ENCODE data around the gene PLA2G7. TPM values are rescaled to one million over a fixed set of nuclear protein-coding genes. Genes with fewer than 3 reads are reported as not detected.
"Not testable (repeated sequence)": the region's sequence is repeated elsewhere in the genome, so short reads cannot be mapped to it uniquely, and the experiment has no call there.

The PLA2G7 gene
- total RNA-seq, 6 donors from 2014 or later = 2.6 to 9.5 (median 5.9) TPM

GRCh38 chr6:46777476-46778346, 42.5 kb upstream of the PLA2G7 start:
- 82 to 87% methylated on average over 11 to 12 of the region's 12 CpGs for WGBS, 2 donors
- no peak for ATAC-seq (ENCODE audit: low FRiP score in 2 of 2)
- no peaks in the 10 kb centered on the region for H3K9me3 ChIP-seq
- no peaks in the 10 kb centered on the region for H3K27me3 ChIP-seq
- H3K4me1 ChIP-seq = peaks cover 0 to 11% (median 9%) of the 10 kb centered on the region in 4 donors
- DNase-seq = no peak
- no peaks in the 10 kb centered on the region for H3K36me3 ChIP-seq
- H3K27ac ChIP-seq = no peak overlapping the region
- no peak overlapping the region for H3K4me3 ChIP-seq
- TF ChIP-seq POLR2A (IDR thresholded peaks at IDR 0.05) (no peak), POLR2AphosphoS5 (IDR thresholded peaks at IDR 0.05) (no peak), EP300 (IDR thresholded peaks at IDR 0.05) (no peak)
- TF ChIP-seq, protein P1, sequence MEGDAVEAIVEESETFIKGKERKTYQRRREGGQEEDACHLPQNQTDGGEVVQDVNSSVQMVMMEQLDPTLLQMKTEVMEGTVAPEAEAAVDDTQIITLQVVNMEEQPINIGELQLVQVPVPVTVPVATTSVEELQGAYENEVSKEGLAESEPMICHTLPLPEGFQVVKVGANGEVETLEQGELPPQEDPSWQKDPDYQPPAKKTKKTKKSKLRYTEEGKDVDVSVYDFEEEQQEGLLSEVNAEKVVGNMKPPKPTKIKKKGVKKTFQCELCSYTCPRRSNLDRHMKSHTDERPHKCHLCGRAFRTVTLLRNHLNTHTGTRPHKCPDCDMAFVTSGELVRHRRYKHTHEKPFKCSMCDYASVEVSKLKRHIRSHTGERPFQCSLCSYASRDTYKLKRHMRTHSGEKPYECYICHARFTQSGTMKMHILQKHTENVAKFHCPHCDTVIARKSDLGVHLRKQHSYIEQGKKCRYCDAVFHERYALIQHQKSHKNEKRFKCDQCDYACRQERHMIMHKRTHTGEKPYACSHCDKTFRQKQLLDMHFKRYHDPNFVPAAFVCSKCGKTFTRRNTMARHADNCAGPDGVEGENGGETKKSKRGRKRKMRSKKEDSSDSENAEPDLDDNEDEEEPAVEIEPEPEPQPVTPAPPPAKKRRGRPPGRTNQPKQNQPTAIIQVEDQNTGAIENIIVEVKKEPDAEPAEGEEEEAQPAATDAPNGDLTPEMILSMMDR (IDR thresholded peaks at IDR 0.05) = no peak

DNA sequence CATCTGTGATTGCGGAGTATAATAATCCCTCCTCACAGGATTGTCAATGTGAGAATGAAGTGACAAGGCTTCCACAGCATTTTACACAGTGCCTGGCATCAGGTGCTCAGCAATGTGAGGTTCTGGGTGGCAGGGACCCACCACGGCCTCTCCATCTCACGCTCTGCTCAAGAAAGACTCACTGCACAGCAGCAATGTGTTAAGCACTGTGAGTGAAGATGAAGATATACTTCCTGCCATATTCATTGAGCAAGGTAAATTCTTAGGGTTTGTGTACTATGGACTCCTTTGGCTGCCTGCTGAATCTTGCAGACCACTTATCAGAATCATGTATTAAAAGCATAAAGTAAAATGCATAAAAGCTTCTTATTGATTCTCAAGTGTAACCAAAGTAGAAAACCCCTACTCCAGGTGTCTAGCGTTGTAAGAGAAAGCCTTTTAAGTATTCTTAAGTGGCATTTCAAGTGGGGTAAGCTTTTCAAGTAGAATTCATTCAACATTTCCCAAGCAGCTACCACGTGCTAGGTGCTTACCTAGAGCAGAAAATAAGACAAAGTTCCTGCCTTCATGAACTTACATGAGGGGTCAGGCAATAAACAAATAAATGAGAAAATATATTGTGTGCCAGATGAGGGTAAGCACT, 41.0 kb upstream of the PLA2G7 start:
- peak in 1 of 4 donors; percentile 35 for TF ChIP-seq EP300 (IDR thresholded peaks at IDR 0.05)
- no peak for TF ChIP-seq POLR2AphosphoS5 (IDR thresholded peaks at IDR 0.05)
- DNase-seq (no peak), ATAC-seq (ENCODE audit: low FRiP score in 2 of 2) (peak in 1 of 2 donors; percentile 47)
- WGBS, 2 donors = 65 to 81% methylated on average over 5 of the region's 5 CpGs
- Histone ChIP-seq H3K4me3 (no peak overlapping the region), H3K4me1 (peaks cover 0 to 11% (median 10%) of the 10 kb centered on the region in 4 donors), H3K27me3 (no peaks in the 10 kb centered on the region), H3K36me3 (no peaks in the 10 kb centered on the region), H3K9me3 (no peaks in the 10 kb centered on the region), H3K27ac (no peak overlapping the region)

DNA sequence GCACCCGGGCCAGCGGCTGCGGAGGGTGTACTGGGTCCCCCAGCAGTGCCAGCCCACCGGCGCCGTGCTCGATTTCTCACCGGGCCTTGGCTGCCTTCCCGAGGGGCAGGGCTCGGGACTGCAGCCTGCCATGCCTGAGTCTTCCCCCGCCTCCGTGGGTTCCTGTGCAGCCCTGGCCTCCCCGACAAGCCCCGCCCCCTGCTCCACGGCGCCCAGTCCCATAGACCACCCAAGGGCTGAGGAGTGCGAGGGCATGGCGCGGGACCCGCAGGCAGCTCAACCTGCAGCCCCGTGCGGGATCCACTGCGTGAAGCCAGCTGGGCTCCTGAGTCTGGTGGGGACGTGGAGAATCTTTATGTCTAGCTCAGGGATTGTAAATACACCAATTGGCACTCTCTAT, 39.6 kb upstream of the PLA2G7 start:
- not testable (repeated sequence) for ATAC-seq (ENCODE audit: low FRiP score in 2 of 2); H3K4me3 ChIP-seq; H3K27me3 ChIP-seq; H3K9me3 ChIP-seq; H3K36me3 ChIP-seq
- H3K4me1 ChIP-seq = peaks cover 0 to 11% (median 10%) of the 10 kb centered on the region in 4 donors
- WGBS, 2 donors = 94 to 98% methylated on average over 9 to 24 of the region's 24 CpGs
- peak overlapping the region in 1 of 4 donors; percentile 82 for H3K27ac ChIP-seq
- peak in 1 of 2 donors; percentile 78 for DNase-seq

GRCh38 chr6:46773201-46773855, 38.2 kb upstream of the PLA2G7 start:
- Histone ChIP-seq H3K4me1 (peaks cover 0 to 11% (median 10%) of the 10 kb centered on the region in 4 donors), H3K4me3 (no peak overlapping the region), H3K9me3 (no peaks in the 10 kb centered on the region), H3K27ac (peak overlapping the region; percentile 18 to 82 (median 42)), H3K36me3 (no peaks in the 10 kb centered on the region), H3K27me3 (no peaks in the 10 kb centered on the region)
- 33 to 38% methylated on average over 1 of the region's 1 CpG for WGBS, 2 donors
- TF ChIP-seq POLR2A (IDR thresholded peaks at IDR 0.05) = peak in 1 of 4 donors; percentile 4
- TF ChIP-seq EP300 (IDR thresholded peaks at IDR 0.05) = no peak
- DNase-seq (no peak), ATAC-seq (ENCODE audit: low FRiP score in 2 of 2) (no peak)

DNA sequence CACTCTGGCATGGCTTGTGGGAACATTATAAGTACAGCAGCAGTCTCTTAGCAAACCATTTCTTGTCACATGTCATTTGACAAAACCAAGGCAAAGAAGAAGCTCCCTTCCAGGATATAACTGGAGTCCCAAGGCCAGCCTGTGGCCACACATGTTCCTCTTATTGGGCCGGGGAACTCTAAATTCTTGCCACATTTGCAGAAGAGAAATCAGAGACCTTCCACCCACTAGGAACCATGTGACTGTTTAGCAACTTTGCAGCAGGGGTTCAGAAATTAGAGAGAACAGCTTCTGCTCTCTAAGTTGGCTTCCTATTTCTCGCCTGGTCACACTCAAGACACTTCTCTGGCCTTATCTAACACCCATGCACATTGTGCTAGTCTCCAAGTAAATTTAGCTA, 37.6 kb upstream of the PLA2G7 start:
- Histone ChIP-seq H3K4me1 (peaks cover 0 to 11% (median 10%) of the 10 kb centered on the region in 4 donors), H3K27ac (peak overlapping the region; percentile 36 to 82 (median 66)), H3K27me3 (no peaks in the 10 kb centered on the region), H3K36me3 (no peaks in the 10 kb centered on the region), H3K9me3 (no peaks in the 10 kb centered on the region), H3K4me3 (no peak overlapping the region)
- peak; percentile 75 to 89 for ATAC-seq (ENCODE audit: low FRiP score in 2 of 2)
- TF ChIP-seq EP300 (IDR thresholded peaks at IDR 0.05) (peak in 1 of 4 donors; percentile 74), POLR2AphosphoS5 (IDR thresholded peaks at IDR 0.05) (peak in 1 of 2 donors; percentile 18), POLR2A (IDR thresholded peaks at IDR 0.05) (peak in 1 of 4 donors; percentile 51)
- TF ChIP-seq, protein P1 (IDR thresholded peaks at IDR 0.05) = no peak
- 52 to 71% methylated on average over 2 of the region's 2 CpGs for WGBS, 2 donors
- peak in 1 of 2 donors; percentile 75 for DNase-seq

- WGBS, 2 donors = 87 to 93% methylated on average over 1 of the region's 1 CpG
- DNase-seq (no peak), ATAC-seq (ENCODE audit: low FRiP score in 2 of 2) (peak in 1 of 2 donors; percentile 19)
- TF ChIP-seq, protein P1 (IDR thresholded peaks at IDR 0.05) = no peak
- TF ChIP-seq EP300 (IDR thresholded peaks at IDR 0.05) = no peak
- TF ChIP-seq POLR2A (IDR thresholded peaks at IDR 0.05) = no peak
- TF ChIP-seq POLR2AphosphoS5 (IDR thresholded peaks at IDR 0.05) = no peak
- peaks cover 0 to 11% (median 10%) of the 10 kb centered on the region in 4 donors for H3K4me1 ChIP-seq
- H3K9me3 ChIP-seq = no peaks in the 10 kb centered on the region
- H3K4me3 ChIP-seq = no peak overlapping the region
- H3K27ac ChIP-seq = peak overlapping the region; percentile 36 to 82 (median 66)
- no peaks in the 10 kb centered on the region for H3K27me3 ChIP-seq
- H3K36me3 ChIP-seq = no peaks in the 10 kb centered on the region
These were observed 36.8 kb upstream of the PLA2G7 start for GRCh38 chr6:46772016-46772415.

Measured in upper lobe of left lung (tissue), 6 donors.